ENCODE data around the gene BEGAIN. TPM values are rescaled to one million over a fixed set of nuclear protein-coding genes. Genes with fewer than 3 reads are reported as not detected.

The BEGAIN gene
- total and polyA plus RNA-seq, 4 donors, result 4.9 to 26.6 (median 13.2) TPM

DNA sequence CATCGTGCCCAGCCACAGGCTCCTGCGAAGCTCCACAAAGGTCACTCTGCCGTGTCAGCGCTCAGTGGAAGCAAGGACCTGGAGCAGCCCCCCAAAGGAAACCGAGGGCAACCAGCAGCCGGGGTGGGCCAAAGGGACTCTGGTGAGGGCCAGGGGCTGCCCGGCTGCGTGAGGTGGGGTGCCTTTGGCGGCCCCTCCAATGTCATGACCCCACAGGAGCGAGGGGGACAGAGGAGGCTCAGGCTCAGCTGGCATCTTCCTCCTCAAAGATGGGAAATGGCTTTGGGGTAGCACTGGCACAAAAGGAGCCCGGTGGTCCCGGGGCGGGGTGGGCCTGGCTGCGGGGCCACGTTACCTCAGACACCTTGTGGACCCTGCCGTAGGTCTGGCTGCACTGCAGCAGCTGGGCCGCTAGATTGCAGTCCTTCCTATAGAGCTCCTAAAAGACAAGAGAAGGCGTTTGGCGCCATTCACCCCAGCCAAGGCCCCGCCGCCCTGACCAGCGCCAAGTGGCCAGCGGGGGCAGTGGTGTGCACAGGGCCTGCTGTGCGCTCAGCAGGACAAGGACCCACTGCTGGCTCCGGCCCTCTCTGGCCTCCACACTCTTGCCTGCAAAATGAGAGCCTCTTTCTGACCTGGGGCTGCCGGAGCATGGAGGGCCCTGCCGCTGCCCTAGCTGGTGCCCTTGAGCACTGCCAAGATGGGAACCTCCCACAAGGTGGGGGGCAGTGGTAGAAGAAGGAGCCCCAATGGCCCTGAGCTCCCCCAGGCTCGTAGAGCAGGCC, 46.9 kb downstream of the BEGAIN start:
- DNase-seq (ENCODE audit: low read depth in 4 of 6, low spot score in 6 of 6), result no peak

GRCh38 chr14:100539766-100540140, 47.5 kb downstream of the BEGAIN start:
- Histone ChIP-seq H3K27ac (ENCODE audit: low read depth, low read length) (no peak overlapping the region), H3K9me3 (ENCODE audit: control insufficient read depth, insufficient read depth, low read length) (no peaks in the 10 kb centered on the region), H3K27me3 (ENCODE audit: control insufficient read depth, insufficient read depth, low read length) (no peaks in the 10 kb centered on the region), H3K4me3 (ENCODE audit: low read depth, low read length) (no peak overlapping the region), H3K36me3 (ENCODE audit: control insufficient read depth, insufficient read depth, low read length) (peaks cover 71% of the 10 kb centered on the region), H3K4me1 (ENCODE audit: control insufficient read depth, insufficient read depth, low read length) (peaks cover 30% of the 10 kb centered on the region)
- no peak for DNase-seq (ENCODE audit: low read depth in 4 of 6, low spot score in 6 of 6)
- WGBS (ENCODE audit: insufficient coverage), result 88% methylated on average over 13 of the region's 13 CpGs

More for the DNA sequence above, 46.9 kb downstream of the BEGAIN start:
- H3K9me3 ChIP-seq (ENCODE audit: control insufficient read depth, insufficient read depth, low read length), result no peaks in the 10 kb centered on the region
- H3K4me3 ChIP-seq (ENCODE audit: low read depth, low read length), result no peak overlapping the region
- H3K4me1 ChIP-seq (ENCODE audit: control insufficient read depth, insufficient read depth, low read length), result peaks cover 30% of the 10 kb centered on the region
- H3K36me3 ChIP-seq (ENCODE audit: control insufficient read depth, insufficient read depth, low read length), result peaks cover 69% of the 10 kb centered on the region
- 87% methylated on average over 27 of the region's 28 CpGs for WGBS (ENCODE audit: insufficient coverage)
- H3K27me3 ChIP-seq (ENCODE audit: control insufficient read depth, insufficient read depth, low read length), result no peaks in the 10 kb centered on the region
- no peak overlapping the region for H3K27ac ChIP-seq (ENCODE audit: low read depth, low read length)

DNA sequence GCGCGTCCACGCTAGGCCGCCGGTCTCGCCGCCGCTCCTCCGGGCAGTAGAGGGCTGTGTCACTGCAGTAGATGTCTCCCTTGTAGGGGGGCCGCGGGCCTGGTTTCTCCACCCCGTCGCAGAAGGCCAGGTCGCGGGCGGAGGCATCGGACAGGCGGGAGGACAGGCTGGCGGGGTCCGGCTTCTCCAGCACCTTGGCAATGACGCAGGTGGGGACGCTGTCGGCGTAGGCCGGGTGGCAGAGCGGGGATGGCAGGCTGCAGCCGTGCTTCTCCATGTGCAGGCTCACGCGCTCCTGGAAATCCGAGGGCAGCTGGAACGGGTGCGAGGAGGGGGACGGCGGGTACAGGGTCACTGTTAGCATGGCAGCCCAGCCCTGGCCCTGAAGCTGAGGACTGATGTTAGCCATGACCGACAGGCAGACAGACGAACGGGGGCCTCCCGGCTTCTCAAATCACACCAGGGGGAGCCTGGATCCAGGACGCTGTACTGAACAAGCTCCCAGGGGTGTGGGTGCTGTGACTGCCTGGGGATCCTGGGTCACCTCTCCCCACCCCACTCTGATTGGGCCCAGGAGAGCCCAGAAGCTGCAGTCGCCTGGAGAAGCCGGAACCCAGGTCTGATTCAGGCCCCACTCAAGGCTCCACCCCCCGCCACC, 48.1 kb downstream of the BEGAIN start:
- no peaks in the 10 kb centered on the region for H3K9me3 ChIP-seq (ENCODE audit: control insufficient read depth, insufficient read depth, low read length)
- peaks cover 71% of the 10 kb centered on the region for H3K36me3 ChIP-seq (ENCODE audit: control insufficient read depth, insufficient read depth, low read length)
- H3K27ac ChIP-seq (ENCODE audit: low read depth, low read length), result no peak overlapping the region
- WGBS (ENCODE audit: insufficient coverage), result 96% methylated on average over 38 of the region's 42 CpGs
- no peak for DNase-seq (ENCODE audit: low read depth in 4 of 6, low spot score in 6 of 6)
- no peaks in the 10 kb centered on the region for H3K27me3 ChIP-seq (ENCODE audit: control insufficient read depth, insufficient read depth, low read length)
- peaks cover 36% of the 10 kb centered on the region for H3K4me1 ChIP-seq (ENCODE audit: control insufficient read depth, insufficient read depth, low read length)
- H3K4me3 ChIP-seq (ENCODE audit: low read depth, low read length), result no peak overlapping the region

DNA sequence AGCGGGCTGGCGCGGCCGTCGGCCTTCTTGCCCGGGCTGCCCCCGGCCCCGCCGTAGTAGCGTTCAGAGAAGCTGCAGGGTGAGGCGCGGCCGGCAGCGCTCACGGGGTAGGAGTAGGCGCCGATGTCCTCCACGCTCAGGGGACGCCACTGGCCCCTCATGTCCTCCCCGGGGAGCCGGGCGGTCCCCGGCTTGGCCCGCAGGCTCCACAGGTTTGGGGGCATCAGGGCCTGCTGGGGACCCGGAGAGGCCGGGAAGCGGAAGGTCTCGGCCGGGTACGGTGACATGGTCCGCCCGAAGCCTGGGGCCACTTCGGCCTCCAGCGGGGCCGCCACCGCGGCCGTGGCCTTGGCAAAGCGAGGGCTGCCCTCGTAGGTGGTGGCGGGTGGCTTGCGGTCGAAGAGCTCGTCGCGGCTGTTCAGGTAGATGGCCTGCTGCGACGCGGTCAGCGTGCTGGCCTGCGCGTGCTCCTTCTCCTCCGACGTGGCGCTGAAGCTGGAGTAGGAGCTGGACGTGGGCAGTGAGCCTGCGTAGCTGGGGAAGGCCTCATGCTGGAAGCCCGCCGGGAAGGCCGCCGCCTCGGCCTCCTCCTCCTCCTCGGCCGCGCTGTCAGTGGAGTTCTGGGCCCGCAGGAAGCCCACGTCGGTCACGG, 48.7 kb downstream of the BEGAIN start:
- Histone ChIP-seq H3K27me3 (ENCODE audit: control insufficient read depth, insufficient read depth, low read length) (no peaks in the 10 kb centered on the region), H3K9me3 (ENCODE audit: control insufficient read depth, insufficient read depth, low read length) (no peaks in the 10 kb centered on the region), H3K27ac (ENCODE audit: low read depth, low read length) (peak overlapping the region; percentile 78), H3K4me1 (ENCODE audit: control insufficient read depth, insufficient read depth, low read length) (peaks cover 43% of the 10 kb centered on the region), H3K36me3 (ENCODE audit: control insufficient read depth, insufficient read depth, low read length) (peaks cover 71% of the 10 kb centered on the region), H3K4me3 (ENCODE audit: low read depth, low read length) (no peak overlapping the region)
- DNase-seq (ENCODE audit: low read depth in 4 of 6, low spot score in 6 of 6), result no peak
- WGBS (ENCODE audit: insufficient coverage), result 97% methylated on average over 69 of the region's 69 CpGs

DNA sequence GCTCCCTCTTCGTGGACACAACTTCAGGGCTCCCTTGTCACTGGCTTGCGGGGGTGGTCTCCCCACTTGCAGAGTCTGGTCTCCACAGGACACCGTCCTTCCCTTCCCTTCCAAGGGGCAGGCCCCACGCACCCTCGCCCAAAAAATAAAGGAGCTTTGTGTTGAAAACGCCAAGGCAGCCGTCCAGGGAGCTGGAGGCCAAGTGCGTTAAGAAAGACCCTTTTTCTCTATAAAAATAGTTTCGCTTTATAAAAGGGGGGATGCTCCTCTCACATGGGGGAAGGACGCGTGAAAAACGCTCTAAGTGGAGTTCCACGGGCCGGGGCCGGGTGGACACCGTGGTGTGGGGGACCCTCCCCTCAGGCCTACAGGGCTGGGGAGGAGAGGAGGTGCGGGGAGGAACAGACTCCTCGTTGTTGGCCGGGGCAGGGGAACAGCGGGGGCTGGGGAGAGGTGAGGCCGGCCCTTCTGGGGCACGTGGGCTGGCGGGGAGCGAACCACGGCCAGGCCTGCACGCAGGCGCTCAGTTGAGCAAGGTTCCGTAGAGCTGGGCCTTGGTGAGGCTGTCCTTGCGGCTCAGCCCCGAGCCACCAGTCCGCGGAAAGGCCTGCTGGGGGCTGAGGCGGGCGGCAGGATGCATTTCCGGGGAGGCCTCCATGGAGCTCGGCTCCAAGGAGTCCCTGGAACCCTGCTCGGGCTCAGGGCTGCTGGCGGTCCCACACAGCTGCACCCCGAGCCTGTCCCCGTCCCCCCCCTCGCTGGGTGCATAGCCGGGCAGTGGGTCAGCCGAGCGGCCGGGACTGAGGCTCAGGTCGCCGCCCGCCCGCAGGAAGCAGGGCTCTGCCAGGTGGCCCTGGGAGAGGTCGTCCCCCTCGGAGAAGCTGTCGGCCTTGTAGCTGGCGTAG, 49.5 kb downstream of the BEGAIN start:
- DNase-seq (ENCODE audit: low read depth in 4 of 6, low spot score in 6 of 6), result peak in 1 of 6 donors; percentile 32
- H3K27ac ChIP-seq (ENCODE audit: low read depth, low read length), result peak overlapping the region; percentile 78

DNA sequence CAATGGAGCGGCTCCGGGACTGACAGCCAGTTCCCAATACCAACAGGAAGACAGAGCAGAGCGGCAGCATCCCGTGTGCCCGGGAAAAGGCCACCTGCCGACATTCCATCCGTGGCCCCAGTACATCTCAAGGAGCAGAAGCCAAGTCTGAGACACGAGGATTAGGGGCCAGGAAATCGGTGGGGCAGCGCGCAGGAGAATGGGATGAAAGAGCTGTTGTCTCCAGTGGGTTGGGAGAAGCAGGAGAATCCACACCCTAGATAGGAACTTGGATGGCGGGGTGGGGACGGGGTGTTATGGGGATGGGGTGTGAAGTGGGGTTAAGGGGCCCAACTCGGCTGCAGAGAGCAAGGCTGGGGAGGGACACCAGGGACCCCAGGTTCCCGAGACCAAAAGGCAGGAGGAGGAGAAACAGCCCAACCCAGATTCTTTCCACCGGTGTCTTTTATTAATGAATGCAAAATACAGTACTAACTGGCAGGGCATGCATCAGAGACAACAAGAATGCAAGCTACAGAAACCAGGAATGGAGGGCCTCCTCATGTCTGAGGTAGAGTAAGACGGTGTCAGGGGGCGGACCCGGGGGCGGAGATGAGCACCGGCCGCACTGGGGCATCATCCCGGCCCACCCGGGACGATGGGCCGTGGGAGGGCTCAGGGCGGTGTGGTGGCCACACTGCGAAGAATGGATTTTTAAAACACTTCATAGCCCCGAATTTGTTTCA, 50.3 kb downstream of the BEGAIN start:
- Histone ChIP-seq H3K4me1 (ENCODE audit: control insufficient read depth, insufficient read depth, low read length) (peaks cover 48% of the 10 kb centered on the region), H3K4me3 (ENCODE audit: low read depth, low read length) (no peak overlapping the region), H3K36me3 (ENCODE audit: control insufficient read depth, insufficient read depth, low read length) (peaks cover 64% of the 10 kb centered on the region), H3K27ac (ENCODE audit: low read depth, low read length) (peak overlapping the region; percentile 78), H3K9me3 (ENCODE audit: control insufficient read depth, insufficient read depth, low read length) (no peaks in the 10 kb centered on the region), H3K27me3 (ENCODE audit: control insufficient read depth, insufficient read depth, low read length) (no peaks in the 10 kb centered on the region)
- DNase-seq (ENCODE audit: low read depth in 4 of 6, low spot score in 6 of 6), result no peak
- WGBS (ENCODE audit: insufficient coverage), result 73% methylated on average over 23 of the region's 29 CpGs

More for the DNA sequence above, 49.5 kb downstream of the BEGAIN start:
- 81% methylated on average over 45 of the region's 53 CpGs for WGBS (ENCODE audit: insufficient coverage)
- H3K4me1 ChIP-seq (ENCODE audit: control insufficient read depth, insufficient read depth, low read length), result peaks cover 48% of the 10 kb centered on the region
- peaks cover 65% of the 10 kb centered on the region for H3K36me3 ChIP-seq (ENCODE audit: control insufficient read depth, insufficient read depth, low read length)
- no peaks in the 10 kb centered on the region for H3K9me3 ChIP-seq (ENCODE audit: control insufficient read depth, insufficient read depth, low read length)
- H3K27me3 ChIP-seq (ENCODE audit: control insufficient read depth, insufficient read depth, low read length), result no peaks in the 10 kb centered on the region
- H3K4me3 ChIP-seq (ENCODE audit: low read depth, low read length), result no peak overlapping the region

- Histone ChIP-seq H3K9me3 (ENCODE audit: control insufficient read depth, insufficient read depth, low read length) (no peaks in the 10 kb centered on the region), H3K27ac (ENCODE audit: low read depth, low read length) (no peak overlapping the region), H3K4me1 (ENCODE audit: control insufficient read depth, insufficient read depth, low read length) (peaks cover 48% of the 10 kb centered on the region), H3K27me3 (ENCODE audit: control insufficient read depth, insufficient read depth, low read length) (no peaks in the 10 kb centered on the region), H3K36me3 (ENCODE audit: control insufficient read depth, insufficient read depth, low read length) (peaks cover 62% of the 10 kb centered on the region), H3K4me3 (ENCODE audit: low read depth, low read length) (no peak overlapping the region)
- peak in 1 of 6 donors; percentile 61 for DNase-seq (ENCODE audit: low read depth in 4 of 6, low spot score in 6 of 6)
- 69% methylated on average over 7 of the region's 8 CpGs for whole genome bisulfite sequencing (ENCODE audit: insufficient coverage)
Measured at GRCh38 chr14:100536121-100536510, 51.1 kb downstream of the BEGAIN start.

- Histone ChIP-seq H3K4me3 (ENCODE audit: low read depth, low read length) (no peak overlapping the region), H3K27ac (ENCODE audit: low read depth, low read length) (no peak overlapping the region), H3K9me3 (ENCODE audit: control insufficient read depth, insufficient read depth, low read length) (no peaks in the 10 kb centered on the region), H3K27me3 (ENCODE audit: control insufficient read depth, insufficient read depth, low read length) (no peaks in the 10 kb centered on the region), H3K4me1 (ENCODE audit: control insufficient read depth, insufficient read depth, low read length) (peaks cover 48% of the 10 kb centered on the region), H3K36me3 (ENCODE audit: control insufficient read depth, insufficient read depth, low read length) (peaks cover 61% of the 10 kb centered on the region)
- WGBS (ENCODE audit: insufficient coverage), result 82% methylated on average over 15 of the region's 16 CpGs
- DNase-seq (ENCODE audit: low read depth in 4 of 6, low spot score in 6 of 6), result no peak
Measured at GRCh38 chr14:100535287-100536120, 51.7 kb downstream of the BEGAIN start.
